ENCODE data around the gene ATG12. TPM values are rescaled to one million over a fixed set of nuclear protein-coding genes. Genes with fewer than 3 reads are reported as not detected.
"Not testable (repeated sequence)": the region's sequence is repeated elsewhere in the genome, so short reads cannot be mapped to it uniquely, and the experiment has no call there.

Gene ATG12
- total RNA-seq, 2 experiments from 2014 or later: 35.9 to 43.9 TPM

DNA sequence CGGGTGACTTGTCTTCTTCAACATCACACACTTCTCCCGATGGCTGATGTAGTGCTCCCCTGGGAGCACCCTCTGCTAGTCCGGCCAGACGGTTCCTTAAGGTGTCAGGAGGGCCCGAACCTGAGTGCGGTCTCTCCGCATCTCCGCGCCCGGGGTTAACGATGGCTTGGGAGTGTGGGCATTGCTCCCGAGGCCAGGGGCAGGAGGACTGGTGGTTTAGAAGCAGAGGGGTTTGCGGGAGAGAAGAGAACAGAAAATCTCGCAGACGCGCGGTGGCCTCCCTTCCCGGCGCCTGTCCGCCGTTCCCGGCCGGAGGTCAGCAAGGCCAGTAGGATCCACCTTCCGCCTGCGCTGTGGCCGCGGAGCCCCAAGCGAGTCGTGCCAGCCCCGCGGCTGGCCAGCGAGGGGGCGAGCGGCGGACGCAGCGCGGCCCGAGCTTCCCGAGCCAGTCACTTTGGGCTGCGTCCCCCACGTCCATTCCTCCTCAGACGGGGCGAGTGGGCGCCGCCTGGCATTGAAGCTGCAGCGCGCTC, 25.6 kb downstream of the ATG12 start:
- DNase-seq (no peak), ATAC-seq (peak; percentile 43)
- Mint-ChIP-seq H3K36me3 (ENCODE audit: low read depth) (peaks cover 2% of the 10 kb centered on the region), H3K27me3 (ENCODE audit: low read depth) (peaks cover 73% of the 10 kb centered on the region), H3K4me3 (peak overlapping the region; percentile 64), H3K27ac (no peak overlapping the region), H3K4me1 (ENCODE audit: low read depth) (peaks cover 36% of the 10 kb centered on the region), H3K9me3 (ENCODE audit: insufficient read depth) (no peaks in the 10 kb centered on the region)
- ChIA-PET CTCF (no interaction called here), POLR2A (no interaction called here)

DNA sequence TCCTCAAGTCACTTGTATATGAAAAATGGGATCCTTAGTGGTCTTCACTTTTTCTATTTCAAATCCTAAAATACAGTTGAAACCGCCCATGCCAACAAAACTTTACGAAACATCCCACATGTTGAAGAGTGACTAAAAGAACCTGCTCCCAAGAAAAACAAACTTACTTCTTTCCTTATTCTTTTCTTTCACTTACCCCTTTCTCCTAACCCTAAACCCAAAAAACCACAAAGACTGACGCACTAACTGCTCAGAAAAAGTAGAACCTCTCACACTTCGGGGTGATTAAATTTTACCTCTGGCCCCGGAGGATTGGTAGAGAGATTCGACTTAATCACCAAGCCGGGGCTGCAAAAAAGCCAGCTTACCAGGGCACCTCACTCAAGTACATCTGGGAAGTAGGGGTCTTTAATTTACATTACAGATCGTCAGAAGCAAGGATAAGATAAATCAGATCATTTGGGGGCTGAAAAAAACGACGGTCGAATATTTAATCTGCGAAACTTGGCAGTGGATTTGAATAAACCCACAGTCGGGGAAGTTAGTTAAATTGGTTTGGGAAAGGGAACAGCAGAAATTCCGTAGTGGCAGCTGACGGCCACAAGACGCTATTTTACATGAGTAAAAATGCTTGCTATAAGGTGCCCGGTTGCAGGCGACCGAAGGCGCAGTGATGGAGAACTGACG, 26.2 kb downstream of the ATG12 start:
- Mint-ChIP-seq H3K36me3 (ENCODE audit: low read depth) (peaks cover 2% of the 10 kb centered on the region), H3K4me1 (ENCODE audit: low read depth) (peaks cover 36% of the 10 kb centered on the region), H3K27me3 (ENCODE audit: low read depth) (peaks cover 69% of the 10 kb centered on the region), H3K27ac (no peak overlapping the region), H3K9me3 (ENCODE audit: insufficient read depth) (no peaks in the 10 kb centered on the region), H3K4me3 (peak overlapping the region; percentile 57)
- ATAC-seq (no peak), DNase-seq (no peak)
- ChIA-PET CTCF (no interaction called here), POLR2A (no interaction called here)

DNA sequence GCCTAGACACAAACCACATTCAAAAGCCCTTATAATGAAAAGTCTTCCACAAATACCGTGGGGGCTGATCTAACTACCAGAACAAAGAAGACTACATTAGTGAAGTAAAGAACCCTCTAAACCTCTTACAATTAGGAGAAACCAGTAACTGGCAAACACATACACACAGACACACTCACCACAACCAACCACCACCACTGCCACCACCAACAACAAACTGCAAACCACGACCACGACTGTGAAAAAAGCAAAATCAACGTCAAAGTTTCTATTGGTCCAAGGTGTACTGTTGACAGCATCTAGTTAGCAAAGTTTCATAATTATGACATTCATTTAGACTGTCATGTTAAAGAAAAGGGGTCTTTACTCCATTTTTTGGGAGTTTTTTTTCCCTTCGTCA, 27.6 kb downstream of the ATG12 start:
- Mint-ChIP-seq H3K9me3 (ENCODE audit: insufficient read depth) (no peaks in the 10 kb centered on the region), H3K36me3 (ENCODE audit: low read depth) (peaks cover 2% of the 10 kb centered on the region), H3K27me3 (ENCODE audit: low read depth) (peaks cover 61% of the 10 kb centered on the region), H3K27ac (peak overlapping the region; percentile 10), H3K4me1 (ENCODE audit: low read depth) (peaks cover 50% of the 10 kb centered on the region), H3K4me3 (no peak overlapping the region)
- DNase-seq (peak; percentile 40), ATAC-seq (no peak)
- ChIA-PET CTCF (interaction anchor here (0.9 kb wide), 1 partner anchor 18 kb away, joined by 3 read pairs; no protein-coding TSS in a partner anchor), POLR2A (no interaction called here)

DNA sequence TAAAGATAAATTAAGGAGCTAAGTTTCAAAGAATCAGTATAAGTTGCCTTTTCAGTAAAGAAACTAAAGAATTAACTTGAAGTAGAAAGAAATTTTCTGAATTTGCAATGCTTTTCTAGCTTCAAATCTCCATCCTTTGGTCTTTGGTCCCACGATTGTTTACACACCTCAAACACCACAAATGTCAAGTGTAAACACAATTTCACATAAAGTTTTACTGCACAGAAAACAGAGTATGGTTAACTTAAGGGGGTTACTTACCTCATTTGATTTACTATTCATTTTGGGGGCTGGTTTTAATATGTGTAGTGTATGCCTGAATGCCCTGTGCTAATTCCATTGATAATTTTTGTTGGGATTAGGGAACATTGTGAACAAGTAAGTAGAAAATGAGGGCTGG, 29.0 kb downstream of the ATG12 start:
- Mint-ChIP-seq H3K9me3 (ENCODE audit: insufficient read depth) (no peaks in the 10 kb centered on the region), H3K4me3 (no peak overlapping the region), H3K36me3 (ENCODE audit: low read depth) (peaks cover 2% of the 10 kb centered on the region), H3K27ac (no peak overlapping the region), H3K27me3 (ENCODE audit: low read depth) (peaks cover 50% of the 10 kb centered on the region), H3K4me1 (ENCODE audit: low read depth) (peaks cover 62% of the 10 kb centered on the region)
- ChIA-PET CTCF (no interaction called here), POLR2A (interaction anchor here (0.7 kb wide), 1 partner anchor 11 kb away, joined by 3 read pairs; no protein-coding TSS in a partner anchor)
- no peak for DNase-seq
- ATAC-seq: no peak

DNA sequence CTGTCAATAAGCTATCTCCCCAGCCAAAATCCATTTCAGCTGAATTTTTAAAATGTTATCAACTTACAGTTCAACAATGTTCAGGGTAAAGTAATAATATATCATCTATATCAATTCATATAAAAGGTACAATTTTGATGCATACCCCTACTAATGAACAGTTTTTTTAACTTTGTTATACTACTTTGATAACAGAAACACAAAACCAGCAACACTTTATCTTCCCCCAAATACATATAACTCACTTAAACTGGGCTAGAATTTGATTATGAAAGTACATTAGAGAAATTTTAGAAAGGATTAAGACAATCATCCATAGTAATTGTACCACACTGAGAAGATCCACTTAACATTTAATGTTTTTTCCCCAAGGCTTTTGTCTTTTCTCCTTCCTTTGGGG, 30.0 kb downstream of the ATG12 start:
- Mint-ChIP-seq H3K27me3 (ENCODE audit: low read depth) (peaks cover 44% of the 10 kb centered on the region), H3K4me3 (no peak overlapping the region), H3K4me1 (ENCODE audit: low read depth) (peaks cover 68% of the 10 kb centered on the region), H3K36me3 (ENCODE audit: low read depth) (peaks cover 2% of the 10 kb centered on the region), H3K9me3 (ENCODE audit: insufficient read depth) (no peaks in the 10 kb centered on the region), H3K27ac (no peak overlapping the region)
- ChIA-PET POLR2A (no interaction called here), CTCF (no interaction called here)
- no peak for DNase-seq
- no peak for ATAC-seq

DNA sequence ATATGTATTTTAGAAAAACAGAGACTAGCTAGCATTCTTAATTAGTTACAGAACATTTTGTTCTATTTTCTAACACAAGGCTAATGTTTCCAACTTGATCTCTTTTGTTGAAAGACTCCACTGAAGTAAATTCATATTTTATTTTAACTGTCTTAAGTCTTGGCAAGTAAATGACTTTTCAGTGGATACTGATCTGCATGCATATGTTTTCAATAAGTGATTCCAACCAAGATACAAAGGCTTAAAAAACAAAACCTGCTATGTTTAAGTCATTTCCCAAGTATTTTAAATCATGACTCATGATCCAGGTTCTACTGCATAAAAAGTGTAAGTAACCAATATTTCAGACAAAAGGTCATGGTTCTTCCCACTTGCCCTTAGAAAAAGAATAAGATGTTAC, 30.6 kb downstream of the ATG12 start:
- ATAC-seq: no peak
- Mint-ChIP-seq H3K9me3 (ENCODE audit: insufficient read depth) (no peaks in the 10 kb centered on the region), H3K27me3 (ENCODE audit: low read depth) (peaks cover 40% of the 10 kb centered on the region), H3K4me1 (ENCODE audit: low read depth) (peaks cover 68% of the 10 kb centered on the region), H3K27ac (no peak overlapping the region), H3K4me3 (no peak overlapping the region), H3K36me3 (ENCODE audit: low read depth) (peaks cover 2% of the 10 kb centered on the region)
- no peak for DNase-seq
- CTCF ChIA-PET: no interaction called here
- POLR2A ChIA-PET: no interaction called here

DNA sequence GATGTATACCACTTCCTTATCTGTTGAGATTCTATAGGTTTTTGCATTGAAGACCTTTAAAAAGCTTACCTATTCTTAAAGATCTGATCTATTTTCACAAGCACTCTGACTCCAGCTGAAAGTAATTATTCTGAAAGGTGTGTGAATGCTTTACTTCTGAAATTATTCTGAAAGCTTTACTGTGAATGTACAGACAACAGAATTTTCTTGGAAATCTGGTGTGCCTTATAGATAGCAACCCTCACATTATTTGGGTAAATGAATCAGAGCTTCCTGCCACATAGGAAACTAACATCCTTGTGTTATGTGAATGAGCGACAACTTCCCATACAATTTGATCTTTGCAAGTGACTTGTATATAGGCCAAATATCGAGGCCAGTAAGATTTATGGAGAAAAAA, 31.4 kb downstream of the ATG12 start:
- CTCF ChIA-PET: interaction anchor here (0.9 to 1.5 kb wide), 4 partner anchors 9 to 175 kb away, joined by 3 to 5 read pairs (median 4); no protein-coding TSS in a partner anchor
- no peak overlapping the region for H3K27ac Mint-ChIP-seq
- DNase-seq: no peak
- H3K27me3 Mint-ChIP-seq (ENCODE audit: low read depth): peaks cover 33% of the 10 kb centered on the region
- no peak for ATAC-seq
- no peaks in the 10 kb centered on the region for H3K9me3 Mint-ChIP-seq (ENCODE audit: insufficient read depth)
- H3K36me3 Mint-ChIP-seq (ENCODE audit: low read depth): peaks cover 2% of the 10 kb centered on the region
- POLR2A ChIA-PET: no interaction called here
- H3K4me3 Mint-ChIP-seq: no peak overlapping the region
- peaks cover 61% of the 10 kb centered on the region for H3K4me1 Mint-ChIP-seq (ENCODE audit: low read depth)

DNA sequence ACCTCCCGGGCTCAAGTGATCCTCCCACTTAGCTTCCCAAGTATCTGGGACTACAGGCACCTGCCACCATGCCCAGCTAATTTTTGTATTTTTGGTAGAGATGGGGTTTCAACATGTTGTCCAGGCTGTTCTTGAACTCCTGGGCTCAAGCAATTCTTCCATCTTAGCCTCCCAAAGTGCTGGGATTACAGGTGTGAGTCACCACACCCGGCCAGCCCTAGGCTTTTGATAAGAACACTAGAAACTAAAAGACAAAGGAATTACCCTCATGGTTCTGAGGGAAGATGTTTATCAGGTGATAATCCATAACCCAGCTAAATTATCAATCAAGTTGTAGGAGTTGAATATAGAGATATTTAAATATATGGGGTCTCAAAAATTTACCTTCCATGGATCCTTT, 33.3 kb downstream of the ATG12 start:
- H3K36me3 Mint-ChIP-seq (ENCODE audit: low read depth); DNase-seq; CTCF ChIA-PET; POLR2A ChIA-PET; H3K9me3 Mint-ChIP-seq (ENCODE audit: insufficient read depth); ATAC-seq; H3K27ac Mint-ChIP-seq; H3K4me3 Mint-ChIP-seq: not testable (repeated sequence)
- Mint-ChIP-seq H3K27me3 (ENCODE audit: low read depth) (peaks cover 22% of the 10 kb centered on the region), H3K4me1 (ENCODE audit: low read depth) (peaks cover 44% of the 10 kb centered on the region)

DNA sequence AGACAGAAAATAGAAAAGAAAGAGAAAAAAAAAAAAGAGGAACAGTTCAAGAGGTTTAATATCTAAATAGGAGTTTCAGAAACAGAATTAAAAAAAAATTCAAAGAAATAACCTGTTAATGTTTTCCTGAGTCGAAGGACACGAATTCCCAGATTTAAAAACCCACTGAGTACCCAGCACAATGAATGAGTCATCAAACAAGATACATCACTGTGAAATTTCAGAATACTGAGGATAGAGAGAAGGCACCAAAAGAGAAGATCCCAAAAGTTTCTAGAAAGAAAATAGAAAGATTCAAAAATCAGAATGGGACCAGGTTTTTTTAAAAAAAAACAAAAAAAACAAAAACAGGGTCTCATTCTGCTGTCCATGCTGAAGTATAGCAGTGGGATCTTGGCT, 33.7 kb downstream of the ATG12 start:
- H3K36me3 Mint-ChIP-seq (ENCODE audit: low read depth): peaks cover 1% of the 10 kb centered on the region
- H3K27me3 Mint-ChIP-seq (ENCODE audit: low read depth): peaks cover 22% of the 10 kb centered on the region
- peak overlapping the region; percentile 1 for H3K4me3 Mint-ChIP-seq
- ChIA-PET CTCF (no interaction called here), POLR2A (no interaction called here)
- ATAC-seq (no peak), DNase-seq (no peak)
- H3K27ac Mint-ChIP-seq: no peak overlapping the region
- H3K9me3 Mint-ChIP-seq (ENCODE audit: insufficient read depth): no peaks in the 10 kb centered on the region
- peaks cover 43% of the 10 kb centered on the region for H3K4me1 Mint-ChIP-seq (ENCODE audit: low read depth)

DNA sequence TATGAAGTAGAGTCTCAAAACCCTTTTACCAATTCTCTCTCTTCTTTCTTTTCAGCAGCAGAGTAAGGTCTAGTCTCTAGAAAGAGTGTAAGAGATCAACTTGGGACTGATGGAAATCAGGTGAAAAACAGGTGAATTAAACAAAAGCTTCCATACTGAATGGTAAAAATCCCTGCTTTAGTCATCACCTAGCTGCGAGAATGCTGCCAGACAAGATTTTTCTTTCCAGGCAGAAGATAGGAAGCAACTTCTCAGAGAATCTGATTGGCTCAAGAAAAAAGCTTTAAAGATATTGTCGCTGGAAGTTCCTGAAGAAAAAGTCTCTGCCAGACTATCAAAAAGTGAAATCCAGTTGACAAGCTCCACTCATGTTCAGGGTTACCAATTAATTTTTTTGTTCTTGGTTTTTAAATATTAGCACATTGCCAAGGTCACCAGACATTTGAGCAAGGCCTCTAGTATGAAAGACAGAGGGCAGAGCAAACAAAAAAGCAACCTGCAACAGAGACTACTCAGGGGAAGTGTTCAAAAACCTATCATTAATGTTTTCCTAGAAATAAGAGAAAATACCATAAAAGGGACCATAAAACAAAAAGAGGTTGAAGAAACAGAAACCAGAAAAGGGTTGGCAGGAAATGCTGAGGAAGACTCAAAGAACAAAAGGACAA, 34.2 kb downstream of the ATG12 start:
- H3K27me3 Mint-ChIP-seq (ENCODE audit: low read depth): peaks cover 22% of the 10 kb centered on the region
- no peak overlapping the region for H3K27ac Mint-ChIP-seq
- peak; percentile 36 for ATAC-seq
- ChIA-PET POLR2A (no interaction called here), CTCF (no interaction called here)
- H3K4me1 Mint-ChIP-seq (ENCODE audit: low read depth): peaks cover 40% of the 10 kb centered on the region
- no peak for DNase-seq
- H3K4me3 Mint-ChIP-seq: peak overlapping the region; percentile 1
- H3K36me3 Mint-ChIP-seq (ENCODE audit: low read depth): peaks cover 1% of the 10 kb centered on the region
- no peaks in the 10 kb centered on the region for H3K9me3 Mint-ChIP-seq (ENCODE audit: insufficient read depth)

DNA sequence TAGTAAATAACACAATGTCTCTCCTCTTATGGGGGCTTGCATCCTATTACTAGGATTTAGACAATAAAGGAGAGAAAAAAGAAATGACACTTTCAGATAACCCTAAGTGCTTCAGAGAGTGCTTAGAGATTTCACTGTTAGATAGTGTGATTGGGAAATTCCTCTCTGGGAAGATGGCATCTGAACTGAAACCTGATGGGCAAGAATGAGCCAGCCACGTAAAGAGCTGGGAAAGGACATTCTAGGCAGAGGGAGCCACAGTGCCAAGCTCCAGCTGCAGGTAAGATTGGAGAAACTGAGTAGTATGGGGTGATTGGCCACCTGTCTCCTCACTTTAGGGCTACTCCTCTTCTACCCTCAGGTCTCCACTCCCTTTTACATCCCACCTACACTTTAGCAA, 39.4 kb downstream of the ATG12 start:
- ATAC-seq (no peak), DNase-seq (no peak)
- Mint-ChIP-seq H3K27ac (no peak overlapping the region), H3K4me1 (ENCODE audit: low read depth) (peaks cover 9% of the 10 kb centered on the region), H3K4me3 (no peak overlapping the region), H3K9me3 (ENCODE audit: insufficient read depth) (no peaks in the 10 kb centered on the region), H3K27me3 (ENCODE audit: low read depth) (peaks cover 31% of the 10 kb centered on the region), H3K36me3 (ENCODE audit: low read depth) (peaks cover 1% of the 10 kb centered on the region)
- CTCF ChIA-PET: no interaction called here
- POLR2A ChIA-PET: no interaction called here

DNA sequence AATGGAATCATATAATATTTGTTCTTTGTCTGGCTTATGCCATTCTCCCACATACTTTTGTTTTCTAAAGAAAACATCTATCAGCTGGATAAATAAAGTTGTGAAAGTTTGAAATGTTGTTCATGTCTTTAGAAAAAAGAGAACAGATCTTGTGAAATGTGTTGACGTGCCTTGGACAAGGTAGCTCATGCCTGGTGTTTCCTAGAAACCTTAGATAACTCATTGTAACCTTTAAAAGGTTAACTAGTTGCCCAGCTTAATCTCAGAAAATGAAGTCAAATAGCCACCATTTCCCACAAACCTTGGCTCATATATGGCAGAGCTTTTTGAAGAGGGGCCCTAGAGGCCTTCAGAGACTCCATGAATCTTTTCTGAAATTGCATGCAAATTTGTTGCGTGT, 40.2 kb downstream of the ATG12 start:
- no peak overlapping the region for H3K27ac Mint-ChIP-seq
- DNase-seq: no peak
- H3K9me3 Mint-ChIP-seq (ENCODE audit: insufficient read depth): no peaks in the 10 kb centered on the region
- peaks cover 1% of the 10 kb centered on the region for H3K36me3 Mint-ChIP-seq (ENCODE audit: low read depth)
- peaks cover 35% of the 10 kb centered on the region for H3K27me3 Mint-ChIP-seq (ENCODE audit: low read depth)
- ChIA-PET CTCF (no interaction called here), POLR2A (no interaction called here)
- ATAC-seq: no peak
- peaks cover under 1% of the 10 kb centered on the region for H3K4me1 Mint-ChIP-seq (ENCODE audit: low read depth)
- no peak overlapping the region for H3K4me3 Mint-ChIP-seq
